ENCODE data around the gene OR10C1. TPM values are rescaled to one million over a fixed set of nuclear protein-coding genes. Genes with fewer than 3 reads are reported as not detected.

Gene OR10C1
- total RNA-seq, 1 donor from 2014 or later = not detected

GRCh38 chr6:29490055-29490454 is 50.9 kb downstream of the OR10C1 start:
- no peak for TF ChIP-seq CTCF (conservative IDR thresholded peaks at IDR 0.05)
- peaks cover 3% of the 10 kb centered on the region for H3K9me3 Mint-ChIP-seq
- no peaks in the 10 kb centered on the region for H3K36me3 Mint-ChIP-seq (ENCODE audit: low read depth)
- H3K27ac Mint-ChIP-seq (ENCODE audit: unreplicated experiment) = no peak overlapping the region
- no peaks in the 10 kb centered on the region for H3K4me1 Mint-ChIP-seq
- H3K27me3 Mint-ChIP-seq (ENCODE audit: low read depth) = peaks cover 4% of the 10 kb centered on the region
- DNase-seq (ENCODE audit: low read depth, low spot score) = no peak
- no peak overlapping the region for H3K4me3 Mint-ChIP-seq

- Mint-ChIP-seq H3K4me3 (no peak overlapping the region), H3K36me3 (ENCODE audit: low read depth) (no peaks in the 10 kb centered on the region), H3K27ac (ENCODE audit: unreplicated experiment) (no peak overlapping the region), H3K9me3 (peaks cover 3% of the 10 kb centered on the region), H3K4me1 (no peaks in the 10 kb centered on the region), H3K27me3 (ENCODE audit: low read depth) (peaks cover 4% of the 10 kb centered on the region)
- DNase-seq (ENCODE audit: low read depth, low spot score) = no peak
- TF ChIP-seq CTCF (conservative IDR thresholded peaks at IDR 0.05) = no peak
Observed at GRCh38 chr6:29490552-29490951, 51.4 kb downstream of the OR10C1 start.

Other genes starting within 250 kb of the OR10C1 start
- not detected in 2 replicates for gene OR14J1, start 137.6 kb upstream of the OR10C1 start, total RNA-seq
- gene OR5V1, start 70.4 kb upstream of the OR10C1 start, total RNA-seq = not detected in 2 replicates
- not detected in 2 replicates for gene OR12D3, start 64.0 kb upstream of the OR10C1 start, total RNA-seq
- not detected in 2 replicates for gene OR12D2, start 43.7 kb upstream of the OR10C1 start, total RNA-seq
- gene OR12D1, start 24.4 kb upstream of the OR10C1 start, total RNA-seq = not detected in 2 replicates
- gene OR11A1, start 17.8 kb downstream of the OR10C1 start, total RNA-seq = not detected in 2 replicates
- not detected in 2 replicates for gene OR2H1, start 17.8 kb downstream of the OR10C1 start, total RNA-seq
- not detected in 2 replicates for gene MAS1L, start 48.6 kb downstream of the OR10C1 start, total RNA-seq
- gene UBD, start 120.4 kb downstream of the OR10C1 start, total RNA-seq = not detected in 2 replicates
- gene OR2H2, start 145.8 kb downstream of the OR10C1 start, total RNA-seq = not detected in 2 replicates
- 79.7 and 91.6 TPM in 2 replicates for gene GABBR1, start 193.9 kb downstream of the OR10C1 start, total RNA-seq
- gene MOG, start 217.8 kb downstream of the OR10C1 start, total RNA-seq = not detected in 2 replicates
- not detected in 2 replicates for gene ZFP57, start 241.8 kb downstream of the OR10C1 start, total RNA-seq

Measured in neural crest cell (in vitro differentiated cells).